ENCODE results near the gene ARF3.

GRCh38 chr12:48969160-48969771 lies 12.0 kb upstream of the ARF3 start:
- TF ChIP-seq CREB1 (IDR thresholded peaks at IDR 0.05; ENCODE audit: low read depth): no peak
- no peak for TF ChIP-seq CEBPB (IDR thresholded peaks at IDR 0.05)
- TF ChIP-seq, protein P1, sequence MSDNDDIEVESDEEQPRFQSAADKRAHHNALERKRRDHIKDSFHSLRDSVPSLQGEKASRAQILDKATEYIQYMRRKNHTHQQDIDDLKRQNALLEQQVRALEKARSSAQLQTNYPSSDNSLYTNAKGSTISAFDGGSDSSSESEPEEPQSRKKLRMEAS (IDR thresholded peaks at IDR 0.05): no peak
- TF ChIP-seq FOXM1 (IDR thresholded peaks at IDR 0.05; ENCODE audit: borderline replicate concordance, low read depth): no peak
- TF ChIP-seq YY1 (IDR thresholded peaks at IDR 0.05; ENCODE audit: low read depth): no peak
- TF ChIP-seq TCF12 (IDR thresholded peaks at IDR 0.05; ENCODE audit: low read depth): no peak
- no peak for TF ChIP-seq EP300 (IDR thresholded peaks at IDR 0.05; ENCODE audit: borderline replicate concordance)
- no peak for TF ChIP-seq TAF1 (IDR thresholded peaks at IDR 0.05; ENCODE audit: low read depth)
- TF ChIP-seq, protein P2, sequence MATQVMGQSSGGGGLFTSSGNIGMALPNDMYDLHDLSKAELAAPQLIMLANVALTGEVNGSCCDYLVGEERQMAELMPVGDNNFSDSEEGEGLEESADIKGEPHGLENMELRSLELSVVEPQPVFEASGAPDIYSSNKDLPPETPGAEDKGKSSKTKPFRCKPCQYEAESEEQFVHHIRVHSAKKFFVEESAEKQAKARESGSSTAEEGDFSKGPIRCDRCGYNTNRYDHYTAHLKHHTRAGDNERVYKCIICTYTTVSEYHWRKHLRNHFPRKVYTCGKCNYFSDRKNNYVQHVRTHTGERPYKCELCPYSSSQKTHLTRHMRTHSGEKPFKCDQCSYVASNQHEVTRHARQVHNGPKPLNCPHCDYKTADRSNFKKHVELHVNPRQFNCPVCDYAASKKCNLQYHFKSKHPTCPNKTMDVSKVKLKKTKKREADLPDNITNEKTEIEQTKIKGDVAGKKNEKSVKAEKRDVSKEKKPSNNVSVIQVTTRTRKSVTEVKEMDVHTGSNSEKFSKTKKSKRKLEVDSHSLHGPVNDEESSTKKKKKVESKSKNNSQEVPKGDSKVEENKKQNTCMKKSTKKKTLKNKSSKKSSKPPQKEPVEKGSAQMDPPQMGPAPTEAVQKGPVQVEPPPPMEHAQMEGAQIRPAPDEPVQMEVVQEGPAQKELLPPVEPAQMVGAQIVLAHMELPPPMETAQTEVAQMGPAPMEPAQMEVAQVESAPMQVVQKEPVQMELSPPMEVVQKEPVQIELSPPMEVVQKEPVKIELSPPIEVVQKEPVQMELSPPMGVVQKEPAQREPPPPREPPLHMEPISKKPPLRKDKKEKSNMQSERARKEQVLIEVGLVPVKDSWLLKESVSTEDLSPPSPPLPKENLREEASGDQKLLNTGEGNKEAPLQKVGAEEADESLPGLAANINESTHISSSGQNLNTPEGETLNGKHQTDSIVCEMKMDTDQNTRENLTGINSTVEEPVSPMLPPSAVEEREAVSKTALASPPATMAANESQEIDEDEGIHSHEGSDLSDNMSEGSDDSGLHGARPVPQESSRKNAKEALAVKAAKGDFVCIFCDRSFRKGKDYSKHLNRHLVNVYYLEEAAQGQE (IDR thresholded peaks at IDR 0.05; ENCODE audit: low read depth): no peak
